KMS-11 (cell line): ENCODE measurements around the gene AZU1.

Source experiments
- H2AFZ ChIP-seq: fragments of 200-600 bp; sonication (generic); 2 replicates; pipeline ENCODE4 v1.6.1; 2016; ENCODE audit warnings: antibody characterized with exemption, mixed run types, low read depth
- H3K27ac ChIP-seq: fragments of 200-600 bp; sonication (generic); 2 replicates; pipeline ENCODE4 v1.6.1; 2016; ENCODE audit warnings: mild to moderate bottlenecking, mixed run types
- H3K27me3 ChIP-seq: fragments of 200-600 bp; sonication (generic); 2 replicates; pipeline ENCODE4 v1.6.1; 2017; ENCODE audit warnings: mild to moderate bottlenecking, low read depth, mixed run types, moderate library complexity; ENCODE audit not compliant: insufficient read depth
- H3K36me3 ChIP-seq: fragments of 200-600 bp; sonication (generic); 2 replicates; pipeline ENCODE4 v1.6.1; 2017; ENCODE audit warnings: mild to moderate bottlenecking, mixed run types; ENCODE audit not compliant: insufficient read depth
- H3K4me1 ChIP-seq: fragments of 200-600 bp; sonication (generic); 2 replicates; pipeline ENCODE4 v1.6.1; 2016; ENCODE audit warnings: mild to moderate bottlenecking, low read depth, mixed run types; ENCODE audit not compliant: poor library complexity, severe bottlenecking
- H3K4me2 ChIP-seq: fragments of 200-600 bp; sonication (generic); 2 replicates; pipeline ENCODE4 v1.7.0; 2016; ENCODE audit warnings: mild to moderate bottlenecking, mixed run types
- H3K4me3 ChIP-seq: fragments of 200-600 bp; sonication (generic); IDR thresholded peaks from 2 replicates; pipeline ENCODE4 v1.6.1; 2017; ENCODE audit warnings: low read depth, low read length, mixed read lengths; ENCODE audit not compliant: insufficient read depth
- H3K79me2 ChIP-seq: fragments of 200-600 bp; sonication (generic); 2 replicates; pipeline ENCODE4 v1.6.1; 2016; ENCODE audit warnings: low read depth, mixed run types; ENCODE audit not compliant: insufficient read depth
- H3K9ac ChIP-seq: fragments of 200-600 bp; sonication (generic); 2 replicates; pipeline ENCODE4 v1.6.1; 2016; ENCODE audit warnings: mild to moderate bottlenecking, mixed run types
- H4K20me1 ChIP-seq: fragments of 200-600 bp; sonication (generic); 2 replicates; pipeline ENCODE4 v1.6.1; 2016; ENCODE audit warnings: mild to moderate bottlenecking, mixed run types; ENCODE audit not compliant: insufficient read depth
- TF ChIP-seq, protein P1 (sequence below): fragments of 200-600 bp; sonication (generic); conservative IDR thresholded peaks from 2 replicates; pipeline ENCODE4 v1.6.1; 2017; ENCODE audit warnings: low read depth, mild to moderate bottlenecking, antibody characterized with exemption, low read length, moderate library complexity, mixed read lengths

AZU1 gene

DNA sequence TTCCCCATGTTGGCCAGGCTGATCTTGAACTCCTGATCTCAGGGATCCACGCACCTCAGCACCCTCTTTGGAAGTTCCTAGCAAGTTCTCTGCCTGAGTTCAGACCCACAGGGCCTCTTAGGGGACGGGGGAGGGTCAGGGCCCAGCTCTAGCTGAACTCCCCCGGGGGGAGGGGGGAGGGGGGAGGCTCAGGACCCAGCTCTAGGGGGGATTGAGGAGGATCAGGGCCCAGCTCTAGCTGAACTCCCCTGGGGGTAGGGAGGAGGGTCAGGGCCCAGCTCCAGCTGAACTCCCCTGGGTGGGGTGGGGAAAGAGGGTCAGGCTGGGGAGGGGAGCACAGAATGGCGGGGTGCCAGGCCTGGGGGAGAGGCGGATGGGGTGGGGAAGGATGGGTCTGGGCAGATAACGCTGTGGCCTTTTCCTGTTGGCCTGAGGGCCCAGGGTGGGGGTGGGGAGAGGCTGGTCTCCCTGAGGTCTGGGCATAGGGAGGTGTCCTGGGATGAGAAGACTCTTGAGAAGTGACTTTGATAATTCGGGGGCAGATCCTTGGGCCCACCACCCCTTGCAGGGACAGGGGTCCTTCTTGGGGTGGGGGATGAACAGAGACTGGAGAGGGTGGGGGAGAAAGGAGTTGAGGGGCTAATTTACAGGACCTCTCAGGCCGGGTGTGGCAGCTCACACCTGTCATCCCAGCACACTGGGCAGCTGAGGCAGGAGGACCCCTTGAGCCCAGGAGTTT lies 35.9 kb upstream of the AZU1 start:
- no peaks in the 10 kb centered on the region for H3K36me3 ChIP-seq
- H3K4me1 ChIP-seq: no peaks in the 10 kb centered on the region
- no peak overlapping the region for H2AFZ ChIP-seq
- TF ChIP-seq, protein P1, sequence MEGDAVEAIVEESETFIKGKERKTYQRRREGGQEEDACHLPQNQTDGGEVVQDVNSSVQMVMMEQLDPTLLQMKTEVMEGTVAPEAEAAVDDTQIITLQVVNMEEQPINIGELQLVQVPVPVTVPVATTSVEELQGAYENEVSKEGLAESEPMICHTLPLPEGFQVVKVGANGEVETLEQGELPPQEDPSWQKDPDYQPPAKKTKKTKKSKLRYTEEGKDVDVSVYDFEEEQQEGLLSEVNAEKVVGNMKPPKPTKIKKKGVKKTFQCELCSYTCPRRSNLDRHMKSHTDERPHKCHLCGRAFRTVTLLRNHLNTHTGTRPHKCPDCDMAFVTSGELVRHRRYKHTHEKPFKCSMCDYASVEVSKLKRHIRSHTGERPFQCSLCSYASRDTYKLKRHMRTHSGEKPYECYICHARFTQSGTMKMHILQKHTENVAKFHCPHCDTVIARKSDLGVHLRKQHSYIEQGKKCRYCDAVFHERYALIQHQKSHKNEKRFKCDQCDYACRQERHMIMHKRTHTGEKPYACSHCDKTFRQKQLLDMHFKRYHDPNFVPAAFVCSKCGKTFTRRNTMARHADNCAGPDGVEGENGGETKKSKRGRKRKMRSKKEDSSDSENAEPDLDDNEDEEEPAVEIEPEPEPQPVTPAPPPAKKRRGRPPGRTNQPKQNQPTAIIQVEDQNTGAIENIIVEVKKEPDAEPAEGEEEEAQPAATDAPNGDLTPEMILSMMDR: no peak
- H3K27ac ChIP-seq: no peak overlapping the region
- H4K20me1 ChIP-seq: no peaks in the 10 kb centered on the region
- no peak overlapping the region for H3K9ac ChIP-seq
- no peak overlapping the region for H3K4me3 ChIP-seq
- H3K27me3 ChIP-seq: no peaks in the 10 kb centered on the region
- H3K4me2 ChIP-seq: no peak overlapping the region
- H3K79me2 ChIP-seq: no peaks in the 10 kb centered on the region

DNA sequence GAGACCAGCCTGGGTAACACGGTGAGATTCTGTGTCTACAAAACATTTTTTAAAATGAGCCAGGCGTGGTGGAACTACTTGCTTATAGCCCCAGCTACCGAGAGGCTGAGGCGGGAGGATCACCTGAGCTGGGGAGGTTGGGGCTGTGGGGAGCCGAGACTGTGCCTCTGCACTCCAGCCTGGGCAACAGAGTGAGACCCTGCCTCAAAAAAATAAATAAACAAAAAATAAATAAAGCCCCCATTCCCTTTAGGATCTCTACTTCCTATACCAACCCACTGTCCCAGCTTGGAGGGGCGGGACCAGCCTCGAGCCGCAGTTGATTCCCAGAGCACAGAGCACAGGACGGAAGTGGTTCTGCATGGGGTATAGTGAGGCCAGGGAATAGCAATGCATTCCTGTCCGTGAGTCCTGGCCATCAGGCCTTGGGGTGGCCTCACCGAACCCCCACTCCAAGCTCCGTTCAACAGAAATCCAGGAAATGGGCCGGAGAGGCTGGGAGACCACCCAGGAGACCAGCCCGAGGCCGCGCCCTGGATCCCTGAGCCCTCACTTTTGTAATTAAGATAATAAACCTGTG lies 35.2 kb upstream of the AZU1 start:
- no peak overlapping the region for H3K4me3 ChIP-seq
- TF ChIP-seq, protein P1: no peak
- H3K4me1 ChIP-seq: no peaks in the 10 kb centered on the region
- H3K4me2 ChIP-seq: no peak overlapping the region
- no peak overlapping the region for H3K9ac ChIP-seq
- no peaks in the 10 kb centered on the region for H3K27me3 ChIP-seq
- no peaks in the 10 kb centered on the region for H3K36me3 ChIP-seq
- H3K27ac ChIP-seq: no peak overlapping the region
- no peaks in the 10 kb centered on the region for H4K20me1 ChIP-seq
- H3K79me2 ChIP-seq: no peaks in the 10 kb centered on the region
- no peak overlapping the region for H2AFZ ChIP-seq

DNA sequence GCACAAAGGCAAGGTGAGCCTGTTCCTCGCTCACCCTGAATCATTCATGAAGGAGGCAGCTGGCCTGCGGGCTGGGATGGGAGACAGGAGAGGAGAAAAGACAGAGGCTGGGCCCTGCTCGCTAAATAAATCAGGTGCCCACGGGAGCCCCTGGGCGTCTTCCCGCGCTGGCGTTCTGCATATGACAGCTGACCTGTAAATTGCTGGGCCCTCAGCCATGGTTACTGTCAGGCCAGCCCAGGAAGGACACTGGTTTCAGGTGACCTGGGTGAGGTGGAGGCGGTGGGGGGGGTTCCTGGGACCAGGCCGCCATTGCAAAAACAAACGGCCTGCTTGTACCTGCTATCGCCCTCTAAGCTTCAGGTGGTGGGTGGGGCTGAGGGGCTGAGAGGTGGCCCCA lies 33.8 kb upstream of the AZU1 start:
- TF ChIP-seq, protein P1: no peak
- Histone ChIP-seq H3K27ac (no peak overlapping the region), H3K36me3 (no peaks in the 10 kb centered on the region), H2AFZ (no peak overlapping the region), H3K9ac (no peak overlapping the region), H3K4me3 (no peak overlapping the region), H3K79me2 (peaks cover 9% of the 10 kb centered on the region), H3K4me1 (no peaks in the 10 kb centered on the region), H3K4me2 (no peak overlapping the region), H4K20me1 (peaks cover 6% of the 10 kb centered on the region; the same call in 1 of the 2 replicates), H3K27me3 (no peaks in the 10 kb centered on the region)

DNA sequence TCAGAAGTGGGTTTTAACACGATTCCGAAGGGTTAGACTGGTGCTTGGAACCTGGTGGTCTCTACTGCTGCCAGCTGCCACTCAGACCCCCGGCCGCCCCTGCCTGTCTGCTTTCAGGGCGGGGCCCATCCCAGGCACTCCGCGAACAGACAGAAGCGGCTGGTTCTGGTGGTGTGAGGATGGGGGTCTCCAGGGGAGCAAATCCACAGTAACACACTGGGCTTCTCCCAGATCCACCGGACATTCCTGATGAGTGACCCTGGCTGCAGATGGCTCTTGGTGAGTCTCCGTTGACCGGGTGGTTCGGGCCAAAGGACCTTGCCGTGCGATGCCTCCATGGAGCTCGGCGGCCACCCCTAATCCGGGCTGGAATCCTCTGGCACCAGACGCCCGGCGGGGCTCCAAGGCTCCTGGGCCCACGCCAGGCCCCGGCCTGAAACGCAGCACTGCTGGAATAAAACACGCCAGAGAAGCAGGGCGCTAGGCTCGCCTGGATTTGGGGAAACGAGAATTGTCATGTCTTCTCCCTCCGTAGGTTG lies 32.5 kb upstream of the AZU1 start:
- Histone ChIP-seq H2AFZ (no peak overlapping the region), H3K27ac (no peak overlapping the region), H3K9ac (no peak overlapping the region), H3K4me2 (no peak overlapping the region), H4K20me1 (peaks cover 20% of the 10 kb centered on the region), H3K79me2 (peaks cover 23% of the 10 kb centered on the region), H3K4me1 (peaks cover 10% of the 10 kb centered on the region), H3K4me3 (no peak overlapping the region), H3K36me3 (peaks cover 10% of the 10 kb centered on the region; the same call in 1 of the 2 replicates), H3K27me3 (no peaks in the 10 kb centered on the region)
- TF ChIP-seq, protein P1: no peak
